Activated naive CD8-positive, alpha-beta T cell treated with anti-CD3 and anti-CD28 coated beads for 36 hours (primary cell): ENCODE results near the gene SRPK2. TPM values are rescaled to one million over a fixed set of nuclear protein-coding genes. Genes with fewer than 3 reads are reported as not detected.
"Not testable (repeated sequence)": the region's sequence is repeated elsewhere in the genome, so short reads cannot be mapped to it uniquely, and the experiment has no call there.

ENCODE experiments used
- DNase-seq: peaks from one replicate; pipeline ENCODE4 v3.0.0; 2021
- H3K27ac Mint-ChIP-seq: one replicate; pipeline ENCODE4 v1.8.0; 2022; ENCODE audit warnings: mild to moderate bottlenecking, moderate library complexity, mixed read lengths
- H3K27me3 Mint-ChIP-seq: one replicate; pipeline ENCODE4 v1.8.0; 2022; ENCODE audit warnings: mild to moderate bottlenecking, mixed read lengths
- H3K36me3 Mint-ChIP-seq: one replicate; pipeline ENCODE4 v1.8.0; 2021; ENCODE audit warnings: mild to moderate bottlenecking, mixed read lengths
- H3K4me1 Mint-ChIP-seq: one replicate; pipeline ENCODE4 v1.8.0; 2021; ENCODE audit warnings: mixed read lengths
- H3K4me3 Mint-ChIP-seq: one replicate; pipeline ENCODE4 v1.8.0; 2022; ENCODE audit warnings: mild to moderate bottlenecking, moderate library complexity, mixed read lengths
- H3K9me3 Mint-ChIP-seq: one replicate; pipeline ENCODE4 v1.8.0; 2022; ENCODE audit warnings: mixed read lengths
- total RNA-seq, 2 experiments: library from RNA; stranded (reverse); gene quantifications; one replicate each; pipeline ENCODE4 v1.2.3, GENCODE V29; 2021

The SRPK2 gene
- 10 to 100 TPM; 38.2 to 38.8 TPM for total RNA-seq

DNA sequence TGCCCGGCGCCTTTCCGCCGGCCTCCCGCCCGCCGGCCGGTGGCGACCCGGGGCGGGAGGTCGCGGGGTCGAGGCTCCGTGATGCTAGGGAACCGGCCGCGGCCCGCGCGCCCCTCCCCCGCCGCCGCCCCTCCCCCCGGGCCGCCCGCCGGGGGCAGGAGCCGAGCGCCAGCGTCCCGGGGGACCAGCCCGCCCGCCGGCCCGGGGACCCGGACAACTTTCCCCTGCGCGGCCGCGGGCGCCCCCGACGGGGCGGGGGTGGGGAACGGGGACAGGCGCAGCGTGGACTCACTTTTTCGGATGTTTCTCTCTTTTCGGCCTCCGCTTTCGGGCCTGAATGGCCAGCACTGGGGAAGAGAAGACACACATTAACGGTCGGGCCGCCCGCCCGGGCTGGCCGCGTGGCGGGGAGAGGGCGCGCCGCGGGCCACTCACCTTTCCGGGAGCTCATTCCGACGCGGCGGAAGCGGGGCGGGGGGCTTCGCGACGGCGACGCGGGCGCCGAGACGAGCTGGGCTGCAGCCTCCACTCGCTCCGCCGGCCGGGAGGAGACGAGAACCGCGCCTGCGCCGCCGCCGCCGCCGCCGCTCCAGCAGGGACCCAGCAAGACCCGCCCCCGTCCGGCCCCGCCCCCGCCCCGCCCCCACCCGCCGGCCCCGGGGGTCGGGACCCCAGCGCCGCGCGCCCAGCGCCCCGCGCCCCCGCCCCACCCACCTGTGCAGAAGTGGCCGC is at the start of gene SRPK2:
SRPK2 (minus strand) TSS at position 566 of the 732 bp plus-strand sequence.
- peak within 1 kb of the TSS; percentile 94 for H3K4me3 Mint-ChIP-seq
- peak; percentile 82 for DNase-seq
- peaks cover 34% of the 10 kb centered on the region for H3K4me1 Mint-ChIP-seq
- H3K27me3 Mint-ChIP-seq = no peaks in the 10 kb centered on the region
- peaks cover 13% of the 10 kb centered on the region for H3K36me3 Mint-ChIP-seq
- H3K9me3 Mint-ChIP-seq = peaks cover 1% of the 10 kb centered on the region
- peak within 1 kb of the TSS; percentile 91 for H3K27ac Mint-ChIP-seq

GRCh38 chr7:105438254-105438653 is 49.5 kb upstream of the SRPK2 start:
- Mint-ChIP-seq H3K4me3 (no peak overlapping the region), H3K27ac (no peak overlapping the region), H3K27me3 (no peaks in the 10 kb centered on the region), H3K36me3 (no peaks in the 10 kb centered on the region), H3K9me3 (no peaks in the 10 kb centered on the region), H3K4me1 (peaks cover 4% of the 10 kb centered on the region)
- no peak for DNase-seq

DNA sequence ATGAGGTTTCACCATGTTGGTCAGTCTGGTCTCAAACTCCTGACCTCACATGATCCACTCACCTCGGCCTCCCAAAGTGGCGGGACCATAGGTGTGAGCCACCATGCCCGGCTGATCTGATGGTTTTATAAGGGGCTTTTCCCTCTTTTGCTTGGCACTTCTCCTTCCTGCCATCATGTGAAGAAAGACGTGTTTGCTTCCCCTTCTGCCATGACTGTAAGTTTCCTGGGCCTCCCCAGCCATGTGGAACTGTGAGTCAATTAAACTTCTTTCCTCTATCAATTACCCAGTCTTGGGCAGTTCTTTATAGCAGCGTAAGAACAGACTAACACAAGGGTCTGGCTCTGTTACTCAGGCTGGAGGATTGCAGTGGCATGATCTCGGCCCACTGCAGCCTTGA is 48.6 kb upstream of the SRPK2 start:
- H3K36me3 Mint-ChIP-seq, H3K27ac Mint-ChIP-seq: not testable (repeated sequence)

GRCh38 chr7:105429746-105430612 is 41.3 kb upstream of the SRPK2 start:
- H3K36me3 Mint-ChIP-seq = no peaks in the 10 kb centered on the region
- H3K4me3 Mint-ChIP-seq = no peak overlapping the region
- DNase-seq = peak; percentile 12
- H3K4me1 Mint-ChIP-seq = peaks cover 4% of the 10 kb centered on the region
- no peaks in the 10 kb centered on the region for H3K9me3 Mint-ChIP-seq
- H3K27me3 Mint-ChIP-seq = no peaks in the 10 kb centered on the region
- no peak overlapping the region for H3K27ac Mint-ChIP-seq

More for the DNA sequence above, 48.6 kb upstream of the SRPK2 start:
- not testable (repeated sequence) for DNase-seq, H3K4me1 Mint-ChIP-seq, H3K4me3 Mint-ChIP-seq, H3K27me3 Mint-ChIP-seq, H3K9me3 Mint-ChIP-seq

DNA sequence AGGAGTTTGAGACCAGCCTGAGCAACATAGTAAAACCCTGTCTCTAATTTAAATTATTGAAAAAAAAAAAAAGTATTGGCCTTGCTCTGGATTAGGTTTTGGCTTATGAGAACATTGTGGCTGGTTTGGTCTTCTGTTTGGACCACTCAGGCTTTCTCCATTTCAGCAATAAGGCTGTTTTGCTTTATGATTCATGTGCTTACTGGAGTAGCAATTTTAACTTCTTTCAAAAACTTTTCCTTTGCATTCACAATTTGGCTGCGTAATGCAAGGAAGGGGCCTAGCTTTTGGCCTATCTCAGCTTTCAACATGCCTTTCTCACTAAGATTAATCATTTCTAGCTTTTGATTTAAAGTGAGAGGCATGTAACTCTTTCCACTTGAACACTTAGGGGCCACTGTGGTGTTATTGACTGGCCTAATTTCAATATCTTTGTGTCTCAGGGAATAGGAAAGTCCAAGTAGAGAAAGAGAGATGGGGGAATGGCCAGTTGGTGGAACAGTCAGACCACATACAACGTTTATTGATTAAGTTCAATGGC is 38.0 kb upstream of the SRPK2 start:
- no peaks in the 10 kb centered on the region for H3K27me3 Mint-ChIP-seq
- H3K4me3 Mint-ChIP-seq = no peak overlapping the region
- no peaks in the 10 kb centered on the region for H3K36me3 Mint-ChIP-seq
- H3K27ac Mint-ChIP-seq = peak overlapping the region; percentile 19
- no peaks in the 10 kb centered on the region for H3K9me3 Mint-ChIP-seq
- peaks cover 4% of the 10 kb centered on the region for H3K4me1 Mint-ChIP-seq
- no peak for DNase-seq

GRCh38 chr7:105423987-105424386 is 35.3 kb upstream of the SRPK2 start:
- no peak overlapping the region for H3K4me3 Mint-ChIP-seq
- H3K27ac Mint-ChIP-seq = no peak overlapping the region
- no peaks in the 10 kb centered on the region for H3K36me3 Mint-ChIP-seq

GRCh38 chr7:105413887-105414437 is 25.2 kb upstream of the SRPK2 start:
- no peaks in the 10 kb centered on the region for H3K36me3 Mint-ChIP-seq
- H3K9me3 Mint-ChIP-seq = no peaks in the 10 kb centered on the region
- H3K27ac Mint-ChIP-seq = no peak overlapping the region
- no peaks in the 10 kb centered on the region for H3K27me3 Mint-ChIP-seq
- no peak overlapping the region for H3K4me3 Mint-ChIP-seq
- H3K4me1 Mint-ChIP-seq = no peaks in the 10 kb centered on the region
- no peak for DNase-seq

More at GRCh38 chr7:105423987-105424386, 35.3 kb upstream of the SRPK2 start:
- Mint-ChIP-seq H3K9me3 (no peaks in the 10 kb centered on the region), H3K27me3 (no peaks in the 10 kb centered on the region), H3K4me1 (peaks cover 4% of the 10 kb centered on the region)
- DNase-seq = no peak

- H3K36me3 Mint-ChIP-seq, H3K9me3 Mint-ChIP-seq, H3K4me3 Mint-ChIP-seq, H3K27me3 Mint-ChIP-seq, H3K27ac Mint-ChIP-seq, DNase-seq, H3K4me1 Mint-ChIP-seq: not testable (repeated sequence)
Measured at GRCh38 chr7:105410774-105411173, 22.1 kb upstream of the SRPK2 start.

DNA sequence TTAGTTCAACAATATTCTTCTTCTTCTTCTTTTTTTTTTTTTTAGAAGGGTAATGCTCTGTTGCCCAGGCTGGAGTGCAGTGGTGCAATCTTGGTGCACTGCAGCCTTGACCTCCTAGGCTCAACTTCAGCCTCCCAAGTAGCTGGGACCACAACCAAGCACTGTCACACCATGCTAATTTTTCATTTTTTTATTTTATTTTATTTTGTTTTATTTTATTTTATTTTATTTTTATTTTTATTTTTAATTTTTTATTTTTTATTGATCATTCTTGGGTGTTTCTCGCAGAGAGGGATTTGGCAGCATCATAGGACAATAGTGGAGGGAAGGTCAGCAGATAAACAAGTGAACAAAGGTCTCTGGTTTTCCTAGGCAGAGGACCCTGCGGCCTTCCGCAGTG is 21.1 kb upstream of the SRPK2 start:
- H3K27ac Mint-ChIP-seq, H3K4me3 Mint-ChIP-seq, H3K9me3 Mint-ChIP-seq, H3K4me1 Mint-ChIP-seq, H3K27me3 Mint-ChIP-seq, H3K36me3 Mint-ChIP-seq, DNase-seq: not testable (repeated sequence)

GRCh38 chr7:105408791-105409410 is 20.2 kb upstream of the SRPK2 start:
- Mint-ChIP-seq H3K27me3 (no peaks in the 10 kb centered on the region), H3K36me3 (no peaks in the 10 kb centered on the region), H3K27ac (no peak overlapping the region), H3K4me1 (no peaks in the 10 kb centered on the region), H3K9me3 (no peaks in the 10 kb centered on the region), H3K4me3 (no peak overlapping the region)
- DNase-seq = no peak

DNA sequence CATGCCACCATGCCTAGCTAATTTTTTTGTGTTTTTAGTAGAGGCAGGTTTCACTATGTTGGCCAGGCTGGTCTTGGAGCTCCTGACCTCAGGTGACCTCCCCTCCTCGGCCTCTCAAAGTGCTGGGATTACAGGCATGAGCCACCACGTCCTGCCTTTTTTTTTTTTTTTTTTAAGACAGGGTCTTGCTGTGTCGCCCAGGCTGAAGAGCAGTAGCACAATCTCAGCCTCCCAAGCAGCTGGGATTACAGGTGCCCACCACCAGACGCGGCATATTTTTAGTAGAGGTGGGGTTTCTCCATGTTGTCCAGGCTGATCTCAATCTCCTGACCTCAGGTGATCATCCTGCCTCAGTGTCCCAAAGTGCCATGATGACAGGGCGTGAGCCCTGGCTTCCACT is 14.4 kb upstream of the SRPK2 start:
- no peaks in the 10 kb centered on the region for H3K27me3 Mint-ChIP-seq
- H3K27ac Mint-ChIP-seq = no peak overlapping the region
- no peaks in the 10 kb centered on the region for H3K36me3 Mint-ChIP-seq
- DNase-seq = no peak
- no peak overlapping the region for H3K4me3 Mint-ChIP-seq
- no peaks in the 10 kb centered on the region for H3K4me1 Mint-ChIP-seq
- no peaks in the 10 kb centered on the region for H3K9me3 Mint-ChIP-seq

- Mint-ChIP-seq H3K36me3 (no peaks in the 10 kb centered on the region), H3K9me3 (no peaks in the 10 kb centered on the region), H3K4me3 (no peak overlapping the region), H3K4me1 (no peaks in the 10 kb centered on the region), H3K27ac (no peak overlapping the region), H3K27me3 (no peaks in the 10 kb centered on the region)
- no peak for DNase-seq
Measured at GRCh38 chr7:105402221-105403095, 13.7 kb upstream of the SRPK2 start.

DNA sequence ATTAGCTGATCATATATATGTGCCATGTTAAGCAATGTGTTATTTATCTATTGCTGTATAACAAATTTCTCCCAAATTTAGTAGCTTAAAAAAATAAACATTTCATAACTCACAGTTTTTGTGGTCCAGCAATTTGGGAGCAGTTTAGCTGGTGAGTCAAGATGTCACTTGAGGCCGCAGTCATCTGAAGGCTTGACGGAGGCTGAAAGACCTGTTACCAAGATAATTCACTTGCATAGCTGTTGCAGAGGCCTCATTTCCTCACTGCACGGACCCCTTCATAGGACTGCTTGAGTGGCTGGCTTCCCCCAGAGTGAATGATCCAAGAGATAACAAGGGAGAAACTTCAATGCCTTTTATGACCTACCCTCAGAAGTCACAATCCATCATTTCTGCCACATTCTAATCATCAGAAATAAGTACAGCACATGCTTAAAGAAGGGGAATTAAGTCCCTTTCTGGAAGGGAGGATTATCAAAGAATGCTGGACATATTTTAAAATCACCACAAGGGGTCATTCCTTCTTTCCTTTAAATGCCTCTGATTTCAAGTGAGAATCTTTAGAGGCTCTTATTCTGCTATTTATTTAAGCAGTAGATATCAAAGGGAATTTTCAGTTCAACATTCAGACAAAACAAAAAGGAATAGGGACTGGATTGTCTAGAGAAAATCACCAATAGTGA is 10.5 kb upstream of the SRPK2 start:
- Mint-ChIP-seq H3K9me3 (peaks cover 2% of the 10 kb centered on the region), H3K27ac (no peak overlapping the region), H3K27me3 (no peaks in the 10 kb centered on the region), H3K4me3 (no peak overlapping the region), H3K36me3 (no peaks in the 10 kb centered on the region), H3K4me1 (peaks cover 5% of the 10 kb centered on the region)
- no peak for DNase-seq

DNA sequence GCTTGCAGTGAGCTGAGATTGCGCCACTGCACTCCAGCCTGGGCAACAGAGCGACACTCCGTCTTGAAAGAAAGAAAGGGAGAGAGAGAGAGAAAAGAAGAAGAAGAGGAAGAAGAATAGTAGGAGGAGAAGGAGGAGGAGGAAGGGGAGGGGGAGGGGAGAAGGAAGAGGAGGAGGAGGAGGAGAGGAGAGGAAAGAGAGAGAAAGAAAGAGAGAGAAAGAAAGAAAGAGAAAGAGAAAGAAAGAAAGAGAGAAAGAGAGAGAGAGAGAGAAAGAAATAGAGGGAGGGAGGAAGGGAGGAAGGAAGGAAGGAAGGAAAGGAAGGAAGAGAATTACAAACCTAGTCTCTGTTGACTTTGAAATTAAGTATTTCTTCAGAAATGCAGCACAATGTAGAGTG is 7.8 kb upstream of the SRPK2 start:
- Mint-ChIP-seq H3K36me3 (no peaks in the 10 kb centered on the region), H3K9me3 (peaks cover 6% of the 10 kb centered on the region), H3K4me3 (no peak overlapping the region), H3K27me3 (no peaks in the 10 kb centered on the region), H3K27ac (no peak overlapping the region), H3K4me1 (peaks cover 15% of the 10 kb centered on the region)
- DNase-seq = no peak
